ENCODE measurements around the gene ASB3.
"Not testable (repeated sequence)": the region's sequence is repeated elsewhere in the genome, so short reads cannot be mapped to it uniquely, and the experiment has no call there.

ASB3 gene

DNA sequence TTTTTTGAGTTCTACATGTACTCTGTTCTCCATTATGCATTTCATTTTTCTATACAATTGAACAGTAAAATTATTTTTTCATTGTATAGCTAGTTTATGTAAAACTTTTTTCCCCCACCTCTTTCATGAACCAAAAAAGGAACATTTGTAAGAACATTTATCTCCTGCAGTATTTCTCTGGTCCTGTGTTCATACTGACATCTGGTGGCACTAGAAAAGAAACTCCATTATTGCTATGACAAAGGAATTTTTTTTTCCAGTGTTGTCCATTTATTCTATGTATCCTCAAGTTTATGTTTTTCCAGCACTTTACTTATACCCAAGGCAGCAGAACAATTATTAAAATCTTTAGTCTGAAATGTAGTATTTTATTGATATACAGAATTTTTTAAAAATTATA lies 46.6 kb downstream of the ASB3 start:
- DNase-seq (ENCODE audit: low read depth): no peak

DNA sequence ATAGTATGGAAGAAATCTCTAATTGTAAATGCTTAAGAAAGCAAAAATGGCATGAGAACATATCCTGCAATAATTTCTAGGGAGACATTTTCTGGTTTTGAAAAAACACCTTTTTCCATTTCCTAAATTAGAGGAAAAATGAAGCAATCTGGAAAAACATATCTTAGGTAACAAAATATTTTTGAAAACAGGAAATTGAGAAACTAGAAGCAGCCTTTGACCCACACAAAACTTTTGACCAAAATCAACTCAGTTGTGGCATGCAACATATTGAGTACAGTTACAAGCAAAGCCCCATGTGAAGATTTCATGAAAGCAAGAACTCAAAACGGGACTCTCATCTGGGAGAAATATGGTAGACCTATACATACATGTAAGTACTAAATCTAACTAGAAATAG lies 47.7 kb downstream of the ASB3 start:
- DNase-seq (ENCODE audit: low read depth): no peak

DNA sequence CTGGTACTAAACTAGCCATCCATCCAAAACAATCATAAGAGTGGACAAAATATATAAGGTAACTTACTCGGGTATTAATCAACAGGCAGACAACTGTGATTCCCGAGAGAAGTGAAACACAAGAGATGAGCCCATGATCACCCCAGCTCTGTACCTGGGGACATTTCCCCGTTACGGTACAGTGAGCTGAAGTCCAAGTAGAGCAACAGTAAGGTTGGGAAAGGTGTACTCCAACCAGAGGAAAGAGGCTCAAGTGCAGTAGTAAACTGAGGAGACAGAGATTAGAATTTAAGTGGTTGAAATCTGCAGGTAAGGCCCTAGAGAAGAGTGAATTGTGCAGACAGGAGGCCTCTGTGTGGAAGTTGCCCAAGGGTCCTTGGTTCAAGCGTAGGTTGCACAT lies 49.7 kb downstream of the ASB3 start:
- no peak for DNase-seq (ENCODE audit: low read depth)

GRCh38 chr2:53729143-53729762 lies 57.5 kb downstream of the ASB3 start:
- no peak for DNase-seq (ENCODE audit: low read depth)

GRCh38 chr2:53727921-53728320 lies 58.8 kb downstream of the ASB3 start:
- no peak for DNase-seq (ENCODE audit: low read depth)

DNA sequence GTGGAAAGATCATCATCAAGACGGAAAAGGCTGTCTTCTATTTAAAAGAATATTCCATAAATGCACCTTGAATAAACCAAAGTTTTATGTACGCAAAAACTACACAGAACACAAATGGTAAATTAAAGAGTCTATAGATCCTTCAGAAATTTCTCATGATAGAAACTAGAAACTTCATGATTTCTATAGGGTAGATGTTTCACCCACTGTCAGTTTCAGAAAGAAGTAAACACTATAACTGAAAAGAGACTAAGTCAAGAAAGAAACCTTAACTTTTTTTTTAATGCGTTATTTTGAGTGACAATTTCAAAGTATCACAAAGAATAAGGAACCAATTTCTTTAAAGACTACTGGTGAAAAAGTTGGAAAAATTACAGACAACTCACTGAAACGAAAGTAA lies 61.1 kb downstream of the ASB3 start:
- no peak for DNase-seq (ENCODE audit: low read depth)

DNA sequence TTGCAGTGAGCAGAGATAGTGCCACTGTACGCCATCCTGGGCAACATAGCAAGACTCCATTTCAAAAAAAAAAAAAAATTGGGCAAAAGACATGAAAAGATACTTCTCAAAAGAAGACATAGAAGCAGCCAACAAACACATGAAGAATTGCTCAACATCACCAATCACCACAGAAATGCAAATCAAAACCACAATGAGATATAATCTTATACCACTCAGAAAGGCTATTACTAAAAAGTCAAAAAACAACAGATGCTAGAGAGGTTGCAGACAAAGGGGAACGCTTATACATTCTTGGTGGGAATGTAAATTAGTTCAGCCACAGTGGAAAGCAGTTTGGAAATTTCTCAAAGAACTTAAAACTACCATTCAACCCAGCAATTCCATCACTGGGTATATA lies 62.2 kb downstream of the ASB3 start:
- no peak for DNase-seq (ENCODE audit: low read depth)

GRCh38 chr2:53720944-53721343 lies 65.8 kb downstream of the ASB3 start:
- not testable (repeated sequence) for DNase-seq (ENCODE audit: low read depth)

DNA sequence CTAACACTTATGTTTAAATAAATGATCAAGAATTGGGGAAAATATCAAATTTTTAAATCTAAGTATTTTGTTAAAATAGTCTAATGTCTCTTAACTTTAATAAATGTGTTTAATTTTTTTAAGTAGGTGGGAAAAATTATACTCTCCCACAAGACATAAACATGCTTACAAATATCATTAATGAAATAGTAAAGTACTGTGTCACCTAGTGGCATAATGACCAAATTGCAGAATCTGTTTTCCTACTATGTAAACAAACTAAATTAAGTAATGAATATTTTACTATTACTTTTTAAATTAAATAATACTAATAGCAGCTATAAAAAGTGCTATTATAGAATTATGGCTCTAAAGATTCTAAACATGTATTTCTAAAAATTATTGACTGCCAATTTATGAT lies 71.2 kb downstream of the ASB3 start:
- no peak for DNase-seq (ENCODE audit: low read depth)

GRCh38 chr2:53711271-53711780 lies 75.4 kb downstream of the ASB3 start:
- no peak for DNase-seq (ENCODE audit: low read depth)

GRCh38 chr2:53708988-53709387 lies 77.8 kb downstream of the ASB3 start:
- DNase-seq (ENCODE audit: low read depth): no peak

- DNase-seq (ENCODE audit: low read depth): no peak
These were observed 85.5 kb downstream of the ASB3 start for GRCh38 chr2:53701221-53701620.

GRCh38 chr2:53697686-53698085 lies 89.1 kb downstream of the ASB3 start:
- DNase-seq (ENCODE audit: low read depth): no peak

- no peak for DNase-seq (ENCODE audit: low read depth)
These were observed 89.7 kb downstream of the ASB3 start for GRCh38 chr2:53697092-53697491.

DNA sequence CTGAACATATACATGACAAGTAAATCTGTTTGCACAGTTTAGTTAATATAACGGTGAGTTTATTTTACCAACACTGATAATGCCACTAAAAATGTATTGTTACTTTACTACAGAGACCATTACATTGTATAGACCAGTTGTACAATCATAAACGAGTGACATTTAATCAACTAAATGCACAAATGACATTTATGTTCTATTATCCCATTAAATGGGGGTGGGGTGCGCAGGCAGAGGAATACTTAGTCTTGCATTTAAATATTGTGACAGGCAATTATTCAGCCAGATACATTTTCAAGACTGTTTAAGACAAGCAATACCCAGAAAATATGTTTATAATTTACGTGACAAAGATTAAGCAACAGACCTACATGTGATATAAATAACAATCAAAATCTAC lies 91.2 kb downstream of the ASB3 start:
- DNase-seq (ENCODE audit: low read depth): no peak

DNA sequence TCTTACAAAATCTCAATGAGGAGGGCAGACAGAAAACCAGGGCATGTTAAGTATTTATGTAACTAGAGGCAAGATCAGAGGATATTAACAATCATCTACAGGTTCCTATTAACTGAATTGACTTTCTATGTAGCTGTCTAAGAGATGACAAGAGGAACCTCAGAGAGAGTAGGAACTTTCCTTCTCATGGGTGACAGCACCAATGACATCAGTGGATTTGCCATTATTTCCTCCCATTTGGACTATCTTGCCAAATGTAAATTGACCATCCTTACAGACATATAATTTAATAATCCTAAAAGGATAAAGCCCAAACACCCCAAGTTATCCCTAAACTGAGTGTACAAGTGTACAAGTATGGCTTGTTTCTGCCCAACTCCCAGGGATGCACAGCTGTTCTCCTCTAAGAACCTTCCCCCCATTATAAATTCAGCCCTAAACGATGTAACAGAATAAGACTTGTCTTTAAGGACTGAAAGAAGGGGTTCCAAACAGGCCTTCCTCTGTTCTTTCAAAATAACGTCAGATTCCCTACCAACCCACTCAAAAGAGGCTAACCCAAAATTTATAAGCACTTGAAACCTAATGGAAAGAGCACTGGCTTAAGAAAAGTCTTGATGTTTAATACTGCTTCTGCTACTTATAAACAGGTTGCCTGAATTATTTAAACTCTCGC lies 92.5 kb downstream of the ASB3 start:
- no peak for DNase-seq (ENCODE audit: low read depth)

GRCh38 chr2:53690876-53691275 lies 95.9 kb downstream of the ASB3 start:
- no peak for DNase-seq (ENCODE audit: low read depth)

- DNase-seq (ENCODE audit: low read depth): no peak
These were observed 113.8 kb downstream of the ASB3 start for GRCh38 chr2:53672881-53673522.

DNA sequence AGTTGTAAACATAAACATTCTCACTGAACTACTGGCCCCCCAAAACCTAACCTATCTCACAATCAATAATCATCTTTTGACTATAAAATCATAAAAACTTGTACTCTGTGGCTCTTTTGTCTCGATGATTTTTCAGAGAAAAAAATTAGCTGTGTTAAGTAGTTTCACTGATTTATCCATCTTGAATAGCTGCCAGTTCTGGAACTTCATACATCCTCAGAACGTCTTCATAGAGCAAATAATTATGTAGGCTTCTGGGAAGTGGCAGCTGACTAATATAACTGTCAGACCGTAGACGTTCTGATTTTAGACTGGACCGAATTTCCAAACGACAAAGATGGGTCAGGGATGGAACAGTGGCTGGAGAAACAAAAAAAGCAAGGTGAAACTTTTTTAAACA lies 116.4 kb downstream of the ASB3 start:
- no peak for DNase-seq (ENCODE audit: low read depth)

GRCh38 chr2:53668624-53669026 lies 118.1 kb downstream of the ASB3 start:
- no peak for DNase-seq (ENCODE audit: low read depth)

GRCh38 chr2:53667130-53667529 lies 119.6 kb downstream of the ASB3 start:
- not testable (repeated sequence) for DNase-seq (ENCODE audit: low read depth)

GRCh38 chr2:53660886-53661285 lies 125.9 kb downstream of the ASB3 start:
- DNase-seq (ENCODE audit: low read depth): no peak

GRCh38 chr2:53658474-53658873 lies 128.3 kb downstream of the ASB3 start:
- DNase-seq (ENCODE audit: low read depth): not testable (repeated sequence)

Data from T follicular helper cell (primary cell).